Right kidney (tissue), 1 donor: ENCODE measurements around the gene CCIN.
A peak's percentile ranks its signal among the peaks of the same experiment; 100 is the strongest.
"Not testable (repeated sequence)": the region's sequence is repeated elsewhere in the genome, so short reads cannot be mapped to it uniquely, and the experiment has no call there.

Experiments
- DNase-seq: peaks from one replicate; pipeline ENCODE4 v3.0.0-alpha.2; 2016

Gene CCIN

GRCh38 chr9:36158917-36159316 lies 10.3 kb upstream of the CCIN start:
- DNase-seq, result no peak

GRCh38 chr9:36159509-36159908 lies 9.7 kb upstream of the CCIN start:
- not testable (repeated sequence) for DNase-seq

- DNase-seq, result not testable (repeated sequence)
These were observed 9.1 kb upstream of the CCIN start for GRCh38 chr9:36160126-36160525.

GRCh38 chr9:36161187-36161586 lies 8.0 kb upstream of the CCIN start:
- DNase-seq, result no peak

GRCh38 chr9:36162211-36162738 lies 6.9 kb upstream of the CCIN start:
- DNase-seq, result no peak

GRCh38 chr9:36163049-36163785 lies 6.0 kb upstream of the CCIN start:
- DNase-seq, result peak; percentile 87

- no peak for DNase-seq
These were observed 5.4 kb upstream of the CCIN start for GRCh38 chr9:36163786-36164170.

- no peak for DNase-seq
These were observed 4.8 kb upstream of the CCIN start for GRCh38 chr9:36164372-36164771.

- DNase-seq, result peak; percentile 54
These were observed 4.2 kb upstream of the CCIN start for GRCh38 chr9:36164989-36165388.

GRCh38 chr9:36165826-36166167 lies 3.4 kb upstream of the CCIN start:
- no peak for DNase-seq

DNA sequence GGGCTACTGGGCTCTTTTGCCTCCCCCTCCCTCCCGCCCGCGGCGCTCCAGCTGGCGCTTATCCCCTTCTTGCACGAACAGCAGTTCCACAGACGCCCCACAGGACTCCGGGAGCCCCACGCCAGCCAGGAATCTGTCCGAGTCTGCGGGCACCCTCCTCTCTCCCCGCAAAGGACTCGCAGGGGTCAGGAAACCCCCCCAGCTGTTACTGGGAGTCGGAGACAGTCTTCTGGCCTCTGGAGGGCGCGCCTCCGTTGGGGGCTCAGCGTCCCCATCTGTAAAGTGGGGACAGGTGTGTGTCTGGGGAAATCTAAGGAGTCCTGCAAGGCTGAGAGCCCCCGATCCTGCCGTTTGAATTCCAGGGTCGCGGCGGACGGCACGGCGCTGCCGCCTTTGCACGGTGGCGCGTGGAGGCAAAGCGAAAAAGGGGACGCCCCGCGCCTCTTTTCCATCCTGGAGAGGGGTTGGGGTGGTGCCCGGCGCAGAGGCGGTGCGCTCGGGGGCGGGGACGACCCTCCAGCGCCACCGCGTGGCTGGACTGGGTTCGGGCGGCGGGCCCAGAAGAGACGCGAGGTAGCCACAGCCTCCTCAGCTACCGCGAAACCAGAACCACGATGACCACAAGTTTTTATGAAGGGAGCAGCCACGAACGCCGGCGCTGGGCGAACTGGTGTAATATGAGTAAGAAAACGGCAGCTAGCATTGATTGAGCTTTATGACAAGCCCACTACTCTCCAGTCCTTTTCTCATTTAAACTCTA lies 2.8 kb upstream of the CCIN start:
- DNase-seq, result peak; percentile 88

DNA sequence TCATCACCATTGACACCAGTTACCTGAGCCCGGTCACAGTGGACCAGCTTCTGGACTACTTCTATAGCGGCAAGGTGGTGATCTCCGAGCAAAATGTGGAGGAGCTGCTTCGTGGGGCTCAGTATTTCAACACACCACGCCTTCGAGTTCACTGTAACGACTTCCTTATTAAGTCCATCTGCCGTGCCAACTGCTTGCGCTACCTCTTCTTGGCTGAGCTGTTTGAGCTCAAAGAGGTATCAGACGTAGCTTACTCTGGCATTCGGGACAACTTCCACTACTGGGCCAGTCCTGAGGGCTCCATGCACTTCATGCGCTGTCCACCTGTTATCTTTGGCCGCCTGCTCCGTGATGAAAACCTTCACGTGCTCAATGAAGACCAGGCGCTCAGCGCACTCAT lies 520 bp downstream of the CCIN start:
- no peak for DNase-seq

DNA sequence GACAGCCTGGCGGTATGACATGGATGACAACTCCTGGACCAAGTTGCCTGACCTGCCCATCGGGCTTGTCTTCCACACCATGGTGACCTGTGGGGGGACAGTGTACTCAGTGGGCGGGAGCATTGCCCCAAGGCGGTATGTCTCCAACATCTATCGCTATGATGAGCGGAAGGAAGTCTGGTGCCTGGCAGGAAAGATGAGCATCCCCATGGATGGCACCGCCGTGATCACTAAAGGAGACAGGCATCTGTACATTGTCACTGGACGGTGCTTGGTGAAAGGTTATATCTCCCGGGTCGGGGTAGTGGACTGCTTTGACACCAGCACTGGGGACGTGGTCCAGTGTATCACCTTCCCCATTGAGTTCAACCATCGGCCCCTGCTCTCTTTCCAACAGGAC lies 1.3 kb downstream of the CCIN start:
- no peak for DNase-seq

DNA sequence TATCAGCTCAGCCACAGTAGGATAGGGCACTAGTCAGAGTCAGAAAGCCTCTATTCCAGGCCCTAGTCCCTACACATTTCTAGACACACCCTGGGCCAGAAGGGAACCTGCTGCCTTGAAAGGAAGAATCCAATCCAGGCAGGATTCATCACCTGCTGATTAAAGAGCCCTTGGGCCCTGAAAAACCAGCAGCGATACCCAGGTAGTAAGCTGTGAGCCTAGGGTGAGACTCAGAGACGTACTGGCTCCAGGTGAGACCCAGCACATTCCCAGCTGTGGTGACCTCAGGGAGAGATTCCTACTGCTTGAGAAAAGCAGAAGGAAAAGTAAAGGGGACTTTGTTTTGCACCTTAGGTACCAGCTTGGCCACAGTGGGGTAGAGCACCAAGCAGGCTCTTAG lies 4.7 kb downstream of the CCIN start:
- DNase-seq, result no peak

- DNase-seq, result no peak
These were observed 5.1 kb downstream of the CCIN start for GRCh38 chr9:36174271-36174670.

- no peak for DNase-seq
These were observed 5.5 kb downstream of the CCIN start for GRCh38 chr9:36174731-36175130.

DNA sequence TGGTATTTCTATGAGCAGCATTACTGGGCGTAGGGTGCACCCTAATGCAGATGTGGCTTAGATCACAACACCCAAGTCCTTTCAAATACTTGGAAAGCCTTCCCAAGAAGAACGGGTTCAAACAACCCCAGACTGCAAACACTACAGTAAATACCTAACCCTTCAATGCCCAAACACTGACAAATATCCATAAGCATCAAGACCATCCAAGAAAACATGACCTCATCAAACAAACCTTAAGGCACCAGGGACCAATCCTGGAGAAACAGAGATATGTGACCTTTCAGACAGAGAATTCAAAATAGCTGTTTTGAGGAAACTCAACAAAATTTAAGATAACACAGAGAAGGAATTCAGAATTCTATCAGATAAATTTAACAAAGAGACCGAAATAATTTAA lies 6.0 kb downstream of the CCIN start:
- not testable (repeated sequence) for DNase-seq

DNA sequence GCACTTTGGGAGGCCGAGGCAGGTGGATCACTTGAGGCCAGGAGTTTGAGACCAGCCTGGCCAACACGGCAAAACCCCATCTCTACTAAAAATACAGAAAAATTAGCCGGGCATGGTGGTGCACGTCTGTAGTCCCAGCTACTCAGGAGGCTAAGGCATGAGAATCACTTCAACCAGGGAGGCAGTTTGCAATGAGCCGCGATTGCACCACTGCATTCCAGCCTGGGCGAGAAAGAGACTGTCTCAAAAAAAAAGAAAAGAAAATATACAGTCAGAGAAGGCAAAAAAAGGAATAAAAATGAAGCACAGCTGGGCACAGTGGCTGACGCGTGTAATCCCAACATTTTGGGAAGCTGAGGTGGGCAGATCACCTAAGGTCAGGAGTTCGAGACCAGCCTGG lies 7.3 kb downstream of the CCIN start:
- not testable (repeated sequence) for DNase-seq

GRCh38 chr9:36177571-36177970 lies 8.4 kb downstream of the CCIN start:
- DNase-seq, result no peak

GRCh38 chr9:36180243-36180642 lies 11.1 kb downstream of the CCIN start:
- DNase-seq, result not testable (repeated sequence)

- DNase-seq, result no peak
These were observed 18.2 kb downstream of the CCIN start for GRCh38 chr9:36187414-36187813.

- DNase-seq, result no peak
These were observed 19.0 kb downstream of the CCIN start for GRCh38 chr9:36188212-36188611.

GRCh38 chr9:36189976-36190375 lies 20.8 kb downstream of the CCIN start:
- peak; percentile 32 for DNase-seq
